AG04450 (cell line): Measurements from ENCODE around the gene OR5V1. TPM values are rescaled to one million over a fixed set of nuclear protein-coding genes. Genes with fewer than 3 reads are reported as not detected.
"Not testable (repeated sequence)": the region's sequence is repeated elsewhere in the genome, so short reads cannot be mapped to it uniquely, and the experiment has no call there.

ENCODE experiments used
- CTCF ChIA-PET: fragments of 300-600, 350-600 bp; formaldehyde crosslinking; extraction: SDS; loops from one replicate; lab custom pipeline; 2022; ENCODE audit warnings: antibody characterized with exemption, inconsistent platforms; lab: Charles Lee
- POLR2A ChIA-PET: fragments of 350-600 bp; formaldehyde crosslinking; extraction: SDS; loops from one replicate; lab custom pipeline; 2021; ENCODE audit warnings: antibody characterized with exemption, inconsistent platforms; lab: Yijun Ruan, JAX
- DNase-seq: peaks from one replicate; pipeline ENCODE4 v3.0.0-alpha.2; 2011; ENCODE audit warnings: low read depth, low spot score
- H3K27ac ChIP-seq: one replicate; pipeline ENCODE4 v1.5.1; 2012; ENCODE audit warnings: low read depth, low read length, control low read depth
- H3K27me3 ChIP-seq: one replicate; pipeline ENCODE4 v1.6.0; 2012; ENCODE audit warnings: low read length; ENCODE audit not compliant: control insufficient read depth, insufficient read depth
- H3K4me3 ChIP-seq: 2 replicates; pipeline ENCODE4 v1.5.1; 2011; ENCODE audit warnings: mild to moderate bottlenecking, low read depth, low read length, control low read depth
- H3K9me3 ChIP-seq: 2 replicates; pipeline ENCODE4 v1.5.1; 2012; ENCODE audit warnings: low read length; ENCODE audit not compliant: control insufficient read depth, insufficient read depth
- CTCF ChIP-seq: IDR thresholded peaks from 2 replicates; pipeline ENCODE4 v1.5.1; 2011; ENCODE audit warnings: low read depth, low read length, control low read depth, inconsistent platforms
- polyA plus RNA-seq: library from polyadenylated mRNA; depleted of rRNA; stranded (reverse); fragments of >200 nt; gene quantifications from 2 replicates; pipeline ENCODE4 v1.2.3, GENCODE V29; 2011

Gene OR5V1
- polyA plus RNA-seq, 1 experiment, result not detected

- ChIA-PET POLR2A (no interaction called here), CTCF (no interaction called here)
- Histone ChIP-seq H3K27me3 (no peaks in the 10 kb centered on the region), H3K9me3 (peaks cover 19% of the 10 kb centered on the region; the same call in 1 of the 2 replicates), H3K4me3 (no peak overlapping the region), H3K27ac (no peak overlapping the region)
- no peak for DNase-seq
- no peak for TF ChIP-seq CTCF
These were observed 19.9 kb upstream of the OR5V1 start for GRCh38 chr6:29388533-29388932.

GRCh38 chr6:29376003-29376402 is 7.3 kb upstream of the OR5V1 start:
- Histone ChIP-seq H3K27ac (no peak overlapping the region), H3K4me3 (no peak overlapping the region), H3K9me3 (peaks cover 2% of the 10 kb centered on the region; the same call in 1 of the 2 replicates), H3K27me3 (no peaks in the 10 kb centered on the region)
- ChIA-PET POLR2A (no interaction called here), CTCF (no interaction called here)
- no peak for TF ChIP-seq CTCF
- no peak for DNase-seq

GRCh38 chr6:29375191-29375590 is 6.5 kb upstream of the OR5V1 start, which contains the start of gene OR12D3:
Gene OR12D3, minus strand, starts transcription at chr6:29375291. Its CDS starts 4 bp downstream, at chr6:29375287.
- H3K27me3 ChIP-seq, result no peaks in the 10 kb centered on the region
- DNase-seq, result no peak
- ChIA-PET CTCF (no interaction called here), POLR2A (no interaction called here)
- TF ChIP-seq CTCF, result no peak
- no peak within 1 kb of the TSS for H3K4me3 ChIP-seq
- peaks cover 2% of the 10 kb centered on the region; the same call in 1 of the 2 replicates for H3K9me3 ChIP-seq
- no peak within 1 kb of the TSS for H3K27ac ChIP-seq

GRCh38 chr6:29355603-29356002 is 13.1 kb downstream of the OR5V1 start:
- CTCF ChIA-PET, result no interaction called here
- peaks cover 11% of the 10 kb centered on the region for H3K9me3 ChIP-seq
- no peak for DNase-seq
- no peak overlapping the region for H3K27ac ChIP-seq
- H3K4me3 ChIP-seq, result no peak overlapping the region
- no peaks in the 10 kb centered on the region for H3K27me3 ChIP-seq
- POLR2A ChIA-PET, result no interaction called here
- no peak for TF ChIP-seq CTCF

GRCh38 chr6:29354980-29355379 is 13.7 kb downstream of the OR5V1 start:
- peaks cover 6% of the 10 kb centered on the region; the same call in 1 of the 2 replicates for H3K9me3 ChIP-seq
- no peaks in the 10 kb centered on the region for H3K27me3 ChIP-seq
- POLR2A ChIA-PET, result no interaction called here
- H3K27ac ChIP-seq, result no peak overlapping the region
- CTCF ChIA-PET, result interaction anchor here (0.5 kb wide), 1 partner anchor 296 kb away, joined by 4 read pairs; no protein-coding TSS in a partner anchor
- TF ChIP-seq CTCF, result no peak
- H3K4me3 ChIP-seq, result no peak overlapping the region
- no peak for DNase-seq

- H3K27ac ChIP-seq, DNase-seq, CTCF ChIA-PET, POLR2A ChIA-PET, H3K4me3 ChIP-seq, H3K27me3 ChIP-seq: not testable (repeated sequence)
- peaks cover 10% of the 10 kb centered on the region for H3K9me3 ChIP-seq
These were observed 19.3 kb downstream of the OR5V1 start for GRCh38 chr6:29349348-29349747.
